HG02870 (cell line): ENCODE measurements around the gene CDCA4.

Experiments
- ATAC-seq: cut with Tn5 transposase; IDR thresholded peaks from one replicate; pipeline ENCODE4 v1.9.1; 2021; ENCODE audit warnings: mild to moderate bottlenecking, moderate library complexity; ENCODE audit not compliant: unreplicated experiment

Gene CDCA4

DNA sequence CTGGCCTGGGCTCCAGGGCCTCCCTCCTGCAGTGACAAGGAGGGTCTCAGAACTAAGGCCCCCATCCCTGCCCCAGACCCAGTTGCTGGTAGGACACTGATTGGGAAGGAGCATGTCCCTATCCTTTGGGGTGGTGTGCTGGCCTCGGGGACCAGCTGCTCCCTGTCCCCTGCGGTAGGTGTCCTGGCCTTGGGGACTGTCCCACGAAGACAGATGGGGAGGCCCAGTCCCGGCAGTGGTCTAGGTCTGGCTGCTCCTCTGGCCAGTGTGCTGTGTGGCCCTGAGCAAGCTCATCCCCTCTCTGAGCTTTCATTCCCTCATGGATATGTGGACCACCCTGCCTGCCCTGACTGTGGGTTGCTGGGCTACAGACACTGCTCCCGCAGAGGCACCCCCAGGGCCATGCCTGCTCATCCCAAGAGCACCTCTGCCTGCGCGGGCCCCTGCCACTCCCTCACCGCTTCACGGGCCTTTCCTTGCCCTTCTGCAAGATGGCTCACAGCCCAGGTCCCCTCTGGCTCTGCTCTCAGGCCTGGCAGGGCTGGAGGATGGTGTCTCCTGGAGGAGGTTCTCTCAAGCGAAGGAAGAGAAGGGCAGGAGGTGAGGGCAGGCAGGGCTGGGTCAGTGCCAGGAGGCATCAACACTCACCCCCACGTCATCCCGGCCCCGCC lies 55.2 kb downstream of the CDCA4 start:
- ATAC-seq: no peak

DNA sequence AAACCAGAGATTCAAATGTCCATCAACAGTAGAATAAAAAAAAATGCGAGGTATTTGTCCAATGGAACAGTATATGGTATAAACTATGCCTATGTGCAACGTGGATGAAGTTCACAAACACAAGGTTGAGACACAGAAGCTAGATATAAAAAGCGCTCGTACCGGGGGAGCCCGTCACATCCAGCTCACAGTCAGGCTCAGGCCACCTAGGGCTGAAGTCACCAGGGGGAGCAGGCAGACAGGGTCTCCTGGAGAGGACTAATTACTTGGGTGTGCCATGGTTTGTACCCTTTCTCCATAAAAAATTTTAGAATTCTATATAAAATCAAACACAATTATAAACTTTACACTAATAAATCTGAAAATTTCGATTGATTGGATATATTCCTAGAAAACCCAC lies 56.3 kb downstream of the CDCA4 start:
- no peak for ATAC-seq
